GM21825 (cell line): ENCODE measurements around the gene TNFSF4.

Experiments used
- ATAC-seq: cut with Tn5 transposase; IDR thresholded peaks from one replicate; pipeline ENCODE4 v1.9.1; 2021; ENCODE audit warnings: mild to moderate bottlenecking, moderate library complexity; ENCODE audit not compliant: unreplicated experiment

The TNFSF4 gene

DNA sequence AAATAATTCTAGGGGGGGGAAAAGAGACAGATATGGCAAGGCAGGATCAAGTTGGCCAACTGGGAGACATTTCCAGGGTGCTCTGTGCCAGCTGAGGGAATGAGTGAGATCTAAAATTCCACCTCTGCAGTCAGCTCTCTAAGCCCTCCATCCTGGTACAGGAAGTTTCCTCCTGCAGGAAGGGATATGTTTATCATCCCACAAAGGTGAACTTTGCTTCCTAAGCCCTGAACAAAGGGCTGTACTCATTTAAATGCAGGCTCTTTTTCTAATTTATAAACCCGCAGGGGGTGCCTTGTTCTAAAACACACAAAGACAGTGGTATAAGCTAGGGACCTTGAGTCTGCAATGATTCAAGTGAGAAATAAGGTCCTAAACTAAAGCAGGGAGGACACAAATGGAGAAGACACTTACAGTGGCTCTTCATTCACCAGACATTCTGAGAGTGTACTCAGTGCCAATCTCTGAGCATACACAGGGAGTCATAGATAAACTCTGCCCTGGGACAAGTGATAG, 3.6 kb upstream of the TNFSF4 start:
- ATAC-seq = no peak

DNA sequence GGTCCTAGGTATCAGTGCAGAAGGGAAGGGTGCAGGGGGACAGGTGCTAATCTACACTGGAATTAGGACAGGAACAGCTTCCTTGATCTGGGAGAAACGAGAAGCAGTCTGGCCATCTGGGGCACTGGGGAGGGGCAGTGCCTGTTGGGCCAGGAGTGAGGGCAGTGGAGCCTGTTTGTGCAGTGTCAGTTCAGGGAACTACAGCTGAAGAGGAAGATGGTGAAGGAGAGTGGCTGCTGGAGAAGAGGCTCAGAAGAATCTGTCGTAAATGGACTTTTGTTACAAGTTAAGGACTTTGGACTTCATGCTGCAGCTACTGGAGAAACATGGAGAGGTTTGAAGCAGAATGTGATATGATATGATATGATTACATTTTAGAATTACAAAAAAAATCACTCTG, 3.2 kb upstream of the TNFSF4 start:
- no peak for ATAC-seq

DNA sequence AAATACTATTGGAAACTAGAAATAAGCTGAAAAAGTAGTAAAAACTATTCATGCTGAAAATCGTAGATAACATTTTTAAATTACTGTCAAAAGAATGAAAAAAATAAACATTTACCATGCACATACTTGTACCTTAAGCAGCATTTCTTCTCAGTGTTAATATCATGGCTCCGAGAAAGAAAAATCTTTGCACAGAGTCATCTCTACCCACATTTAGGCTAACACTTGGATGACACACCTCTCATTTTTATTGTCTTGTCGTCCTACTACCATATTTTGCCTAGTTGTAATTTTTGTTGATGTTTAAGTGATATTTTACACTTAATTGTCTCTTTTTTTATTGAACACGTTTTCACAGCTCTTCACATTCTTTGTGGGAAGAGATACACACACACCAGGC, 1.7 kb upstream of the TNFSF4 start:
- ATAC-seq = no peak

DNA sequence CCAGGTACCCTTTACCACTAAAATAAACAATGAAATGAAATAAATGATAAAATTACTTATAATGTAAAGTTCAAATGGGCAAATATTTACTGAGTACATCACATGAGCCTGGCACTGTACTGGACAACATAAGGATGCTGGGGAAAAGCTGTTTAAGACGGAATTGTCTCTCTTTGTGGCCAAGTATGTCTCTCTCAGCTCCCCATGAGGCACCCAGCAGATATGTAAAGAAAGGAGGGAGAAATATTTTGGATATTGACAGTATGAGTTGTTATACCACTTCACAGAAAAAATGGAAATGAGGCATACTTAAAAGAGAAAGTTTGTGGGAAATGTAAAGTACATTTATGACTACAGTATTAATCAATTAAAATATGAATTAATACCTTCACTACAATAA, 1.0 kb upstream of the TNFSF4 start:
- no peak for ATAC-seq

DNA sequence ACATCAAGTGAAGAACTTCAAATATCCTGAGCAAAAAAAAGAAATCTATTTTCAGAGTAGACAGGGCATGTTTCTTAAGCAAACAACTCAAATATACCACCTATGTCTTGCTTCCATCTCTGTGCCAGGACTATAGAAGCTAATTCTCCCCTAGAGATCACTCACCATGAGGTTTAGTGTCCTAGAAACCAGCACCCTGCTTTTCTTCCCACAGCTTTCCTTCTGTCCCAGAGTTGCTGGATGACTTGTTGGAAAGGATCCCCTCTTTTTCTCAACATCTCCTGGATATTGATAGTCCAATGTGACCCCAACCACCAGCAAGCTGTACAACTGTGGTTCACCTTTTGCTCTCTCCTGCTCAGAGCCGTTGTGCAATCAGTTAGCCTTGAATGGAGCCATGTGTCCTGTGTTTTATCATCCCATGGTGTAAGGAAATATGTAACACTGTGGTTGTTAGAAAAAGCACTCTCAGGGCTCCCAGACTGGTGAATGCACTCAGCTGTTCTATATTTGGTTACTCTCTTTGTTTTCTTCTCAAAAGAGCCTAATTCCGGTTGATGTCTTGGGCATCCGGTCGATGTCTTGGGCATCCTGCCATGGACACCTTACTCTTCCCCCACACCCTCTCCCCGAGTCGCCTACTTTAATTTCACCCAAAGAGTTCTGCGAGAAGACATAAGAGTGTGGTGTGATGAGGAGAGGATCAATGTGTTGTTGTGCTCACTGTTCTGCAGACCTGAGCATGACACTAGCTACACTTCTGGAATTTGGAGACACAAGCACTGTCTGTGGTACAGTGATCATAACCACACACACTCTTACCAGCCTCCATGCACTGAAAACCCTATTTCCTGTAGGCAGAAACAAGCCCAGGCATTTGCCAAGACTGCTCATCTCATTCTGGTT, 1.7 kb downstream of the TNFSF4 start:
- ATAC-seq = peak; percentile 42

DNA sequence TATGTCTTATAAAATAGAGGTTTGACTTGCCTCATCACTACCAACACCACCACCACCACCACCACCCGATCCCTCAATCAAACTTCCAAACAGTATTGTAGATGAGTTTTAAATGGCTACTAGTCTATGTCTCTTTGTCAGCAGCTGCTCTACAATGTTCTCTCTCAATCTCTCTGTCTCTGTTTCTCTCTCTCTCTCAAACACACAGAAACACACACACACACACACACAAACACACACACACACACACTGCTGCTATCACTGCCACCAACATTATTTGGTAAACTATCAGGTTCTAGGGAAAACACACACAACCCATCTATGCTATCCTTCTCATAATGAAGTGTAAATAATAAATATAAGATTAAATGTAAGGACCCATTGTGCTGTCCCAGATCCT, 2.4 kb downstream of the TNFSF4 start:
- no peak for ATAC-seq

DNA sequence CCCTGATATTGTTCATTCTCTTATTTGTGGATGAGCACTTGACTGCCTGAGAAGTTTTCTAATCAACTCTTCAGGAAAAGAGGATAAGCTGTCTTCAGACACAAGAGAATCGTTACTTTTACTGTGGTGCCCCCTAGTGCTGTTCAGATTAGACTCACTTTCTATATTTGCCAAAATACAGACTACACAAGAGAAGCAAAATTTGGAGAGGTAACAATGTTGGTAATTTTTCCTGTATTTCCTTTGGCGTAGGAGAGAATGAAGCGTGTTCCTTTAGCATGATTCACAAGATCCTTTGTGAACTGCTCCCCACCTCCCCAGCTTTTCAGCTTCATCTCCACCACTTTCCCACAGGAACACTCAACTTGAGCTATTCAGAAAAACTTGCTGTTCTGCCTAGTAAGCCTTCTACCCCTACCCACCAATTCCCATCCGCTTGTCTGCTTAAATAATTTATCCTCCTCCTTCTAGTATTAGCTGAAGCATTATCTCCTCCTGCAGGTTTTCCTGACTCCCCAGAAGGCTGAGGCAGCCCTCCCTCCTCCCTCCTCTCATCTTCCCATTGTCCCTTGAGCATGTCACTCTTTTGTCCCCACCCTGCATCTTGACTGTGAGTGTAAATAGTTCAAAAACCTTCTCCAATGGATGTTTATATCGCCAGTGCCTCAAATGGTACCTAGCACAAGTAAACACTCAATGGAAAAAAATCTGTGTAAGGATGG, 4.5 kb downstream of the TNFSF4 start:
- ATAC-seq = no peak

DNA sequence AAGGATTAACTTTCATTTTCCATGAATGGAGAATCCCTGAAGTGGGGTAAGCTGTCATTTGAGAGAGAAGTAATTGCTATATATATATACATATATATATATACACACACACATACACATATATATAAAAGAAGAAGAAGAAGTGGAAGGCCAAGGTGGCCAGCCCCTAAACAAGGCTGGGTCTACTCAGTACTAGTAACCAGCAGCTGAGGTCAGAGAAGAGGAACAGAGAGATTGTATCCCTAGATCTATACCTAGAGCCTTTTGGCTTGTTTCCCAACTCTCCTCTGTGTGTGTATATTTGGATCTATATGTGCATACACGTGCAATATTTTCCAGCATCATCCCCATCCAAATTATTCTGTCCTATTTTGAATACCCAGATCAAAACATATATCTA, 5.2 kb downstream of the TNFSF4 start:
- no peak for ATAC-seq

DNA sequence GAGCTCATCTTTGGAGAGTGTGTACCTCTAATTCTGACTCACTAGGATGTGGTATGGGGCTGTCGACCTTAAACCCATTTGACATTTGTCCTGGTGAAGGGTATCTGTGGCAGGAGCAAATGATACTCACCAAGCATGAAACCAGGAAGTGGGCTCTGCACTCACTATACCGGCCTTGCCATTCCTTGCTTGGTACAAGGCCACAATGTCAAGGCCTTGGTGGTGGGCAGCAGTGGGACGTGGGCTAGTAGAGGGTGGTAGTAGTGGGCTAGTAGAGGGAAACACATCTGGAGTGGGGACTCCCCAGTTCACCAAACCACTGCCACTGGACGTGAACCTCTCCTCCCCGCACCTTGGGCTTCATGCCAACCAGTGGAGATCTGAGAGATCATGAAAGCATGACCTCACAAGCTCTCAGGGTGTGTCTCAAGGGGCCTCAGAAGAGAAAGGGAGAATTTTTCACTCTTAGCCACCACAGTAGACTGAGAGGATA, 11.5 kb downstream of the TNFSF4 start:
- ATAC-seq = peak; percentile 89

DNA sequence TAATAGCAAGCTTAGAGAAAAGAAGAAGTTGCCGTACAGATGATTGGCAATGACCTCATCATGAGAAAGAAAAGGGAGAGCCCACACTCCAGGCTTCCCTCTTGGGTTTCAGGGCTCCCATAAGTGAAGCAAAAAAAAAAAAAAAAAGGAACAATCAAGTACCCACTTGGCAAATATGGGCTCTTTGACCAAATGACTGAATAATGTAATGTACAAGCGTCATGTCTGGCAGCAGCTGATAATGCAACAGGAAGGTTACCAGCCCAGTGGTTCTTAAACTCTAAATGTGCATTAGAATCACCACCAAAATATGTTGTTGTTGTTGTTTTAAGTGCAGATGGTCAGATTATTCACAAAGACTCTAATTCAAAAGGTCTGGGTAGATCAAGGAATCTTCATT, 13.5 kb downstream of the TNFSF4 start:
- ATAC-seq = no peak

DNA sequence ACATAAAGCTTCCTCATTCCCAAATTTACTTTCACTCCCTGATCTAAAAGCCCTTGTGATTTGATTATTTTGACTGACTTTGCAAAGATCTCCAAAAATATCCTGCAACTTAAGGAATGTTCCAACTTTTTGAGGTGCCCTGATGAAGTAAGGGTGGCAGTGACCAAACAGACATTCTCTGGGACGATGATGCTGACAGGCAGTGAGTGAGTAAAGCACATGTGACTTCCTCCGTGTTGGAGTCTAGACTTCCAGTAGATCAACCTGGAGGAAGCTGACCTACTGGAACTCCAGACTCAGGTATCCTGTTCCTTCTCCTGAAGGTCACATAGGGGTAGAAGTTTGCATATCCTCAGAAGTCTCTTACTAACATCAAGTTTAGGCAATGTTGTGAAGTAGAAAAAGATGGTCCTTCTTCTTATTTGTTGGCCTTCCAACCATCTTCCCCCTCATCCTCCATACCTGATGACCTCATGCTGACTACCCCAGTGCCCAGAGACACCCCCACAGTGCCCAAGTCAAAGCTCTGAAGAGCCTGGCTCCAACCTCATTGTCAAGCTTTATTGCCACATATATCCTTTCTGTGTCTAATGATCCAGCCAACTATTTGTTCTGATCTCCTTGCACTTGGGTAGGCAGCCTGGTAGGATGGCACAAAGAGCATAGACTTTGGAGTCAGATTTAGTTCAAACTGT, 16.0 kb downstream of the TNFSF4 start:
- no peak for ATAC-seq

DNA sequence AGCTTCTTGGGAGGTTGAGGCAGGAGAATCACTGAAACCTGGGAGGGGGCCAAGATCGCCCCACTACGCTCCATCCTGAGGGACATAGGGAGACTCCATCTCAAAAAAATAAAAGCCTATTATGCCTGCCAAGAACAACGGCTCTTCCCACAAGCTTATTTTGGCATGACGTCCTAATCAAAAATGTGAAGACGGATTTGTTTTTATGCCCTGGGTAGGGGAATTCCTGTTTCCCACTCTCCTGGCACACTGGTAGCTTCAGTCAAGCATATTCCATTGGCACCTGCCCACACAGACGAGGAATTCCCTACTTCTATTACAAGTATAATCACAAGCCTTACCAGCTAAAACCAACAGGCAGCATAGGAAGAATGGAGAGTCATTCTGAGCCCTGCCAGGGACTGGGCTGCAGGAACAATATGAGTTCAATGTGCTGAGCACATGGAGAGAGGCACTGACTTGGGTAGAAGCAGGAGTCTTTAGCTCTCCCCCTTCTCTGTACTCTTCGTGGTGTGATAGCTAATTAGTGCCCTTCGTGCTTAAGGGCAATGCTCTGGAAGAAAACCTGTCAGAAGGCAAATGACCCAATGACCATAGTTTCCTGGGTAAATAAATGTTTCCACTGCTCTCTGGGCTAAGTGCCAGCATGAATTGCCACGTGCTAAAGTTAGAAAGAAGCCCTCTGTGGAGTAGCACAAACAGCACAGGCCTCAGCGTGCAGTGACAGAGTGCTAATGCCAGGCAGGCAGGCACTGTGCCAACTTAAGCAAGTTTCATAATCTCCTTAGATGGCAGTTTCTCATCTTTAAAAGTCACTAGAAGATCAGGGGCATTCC, 16.8 kb downstream of the TNFSF4 start:
- no peak for ATAC-seq

DNA sequence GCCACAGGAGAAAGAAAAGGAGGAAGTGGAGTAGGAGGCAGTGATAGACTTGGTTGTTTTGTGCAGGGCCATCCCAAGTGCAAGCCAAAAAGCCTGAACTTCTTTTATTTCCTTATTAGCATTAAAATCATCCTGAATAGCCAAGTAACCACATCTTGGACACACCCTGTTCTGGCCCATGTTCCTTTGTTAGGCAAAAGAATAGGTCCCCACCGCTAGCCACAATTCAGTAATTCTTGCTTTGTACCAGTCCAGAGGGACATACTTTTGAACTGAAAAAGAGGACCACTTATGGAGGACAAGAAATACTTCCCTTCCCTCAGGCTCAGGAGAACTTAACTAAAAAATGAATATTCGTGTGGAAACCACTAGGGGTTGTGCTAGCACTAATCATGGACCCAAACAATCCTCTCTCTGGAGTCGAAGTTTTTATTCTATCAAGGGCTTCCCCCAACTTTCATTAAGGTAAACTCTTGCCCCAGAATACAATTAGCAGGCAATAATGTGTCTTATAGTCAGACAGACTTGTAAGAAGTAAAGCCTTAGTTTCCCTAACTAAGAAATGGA, 19.4 kb downstream of the TNFSF4 start:
- ATAC-seq = no peak

DNA sequence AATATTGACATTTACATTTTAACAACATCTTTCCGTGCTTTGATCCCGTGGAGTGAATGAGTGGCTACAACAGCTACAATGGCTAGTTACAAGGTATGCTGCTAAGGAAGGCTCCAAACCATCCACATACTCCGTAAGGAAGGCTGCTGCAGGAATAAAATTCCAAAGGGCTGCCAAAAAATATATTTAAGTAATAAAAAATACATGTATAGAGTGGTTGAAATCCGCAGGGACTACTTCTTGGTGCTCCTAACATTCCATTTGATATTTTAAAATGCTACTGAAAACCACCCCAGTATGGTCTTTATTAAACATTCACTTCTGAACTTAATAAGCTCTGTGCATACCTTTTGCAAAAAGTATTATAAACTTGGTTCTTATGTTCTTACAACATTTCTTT, 25.3 kb downstream of the TNFSF4 start:
- no peak for ATAC-seq

DNA sequence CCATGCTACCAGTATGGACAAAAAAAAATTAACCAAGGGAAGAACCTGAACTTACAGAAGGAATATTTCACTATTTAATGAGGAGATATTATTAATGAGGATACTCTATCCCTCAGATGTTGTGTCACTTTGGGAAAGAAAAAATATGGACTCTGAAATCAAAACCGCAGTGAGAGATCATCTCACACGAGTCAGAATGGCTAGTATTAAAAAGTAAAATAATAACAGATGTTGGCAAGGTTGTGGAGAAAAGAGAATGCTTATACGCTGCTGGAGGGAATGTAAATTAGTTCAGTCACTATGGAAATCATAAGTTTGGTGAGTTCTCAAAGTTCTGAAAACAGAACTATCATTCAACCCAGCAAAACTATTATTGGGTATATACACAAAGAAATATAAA, 30.9 kb downstream of the TNFSF4 start:
- ATAC-seq = no peak

DNA sequence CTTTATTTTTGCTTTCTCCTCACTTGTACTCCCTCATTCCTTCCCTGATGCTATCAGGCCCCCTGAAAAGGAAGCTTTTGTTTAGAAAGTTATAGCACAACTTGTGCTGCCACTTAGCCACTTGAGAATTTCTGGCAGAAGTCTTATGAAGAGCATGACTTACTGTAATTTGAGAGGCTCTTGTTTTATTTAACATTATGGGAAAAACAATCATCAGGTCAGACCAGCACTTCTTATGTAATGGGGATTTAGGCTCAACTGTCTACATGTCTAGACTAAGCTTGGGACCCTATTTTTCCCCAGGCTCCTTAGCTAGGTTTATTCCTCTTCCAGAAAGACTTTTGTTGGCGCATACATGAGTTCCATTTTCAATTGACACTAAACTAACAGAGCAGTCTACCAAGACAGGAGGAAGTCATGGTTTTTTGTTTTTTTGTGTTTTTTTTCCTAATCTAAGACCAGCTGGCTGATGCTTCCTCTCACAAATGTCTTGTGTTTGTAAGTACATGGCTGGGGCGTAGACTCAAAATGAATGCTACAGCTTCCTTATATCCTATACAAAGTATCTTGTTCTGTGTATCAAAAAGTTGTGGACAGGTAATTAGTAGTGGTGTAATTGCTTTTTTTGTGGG, 31.5 kb downstream of the TNFSF4 start:
- no peak for ATAC-seq

DNA sequence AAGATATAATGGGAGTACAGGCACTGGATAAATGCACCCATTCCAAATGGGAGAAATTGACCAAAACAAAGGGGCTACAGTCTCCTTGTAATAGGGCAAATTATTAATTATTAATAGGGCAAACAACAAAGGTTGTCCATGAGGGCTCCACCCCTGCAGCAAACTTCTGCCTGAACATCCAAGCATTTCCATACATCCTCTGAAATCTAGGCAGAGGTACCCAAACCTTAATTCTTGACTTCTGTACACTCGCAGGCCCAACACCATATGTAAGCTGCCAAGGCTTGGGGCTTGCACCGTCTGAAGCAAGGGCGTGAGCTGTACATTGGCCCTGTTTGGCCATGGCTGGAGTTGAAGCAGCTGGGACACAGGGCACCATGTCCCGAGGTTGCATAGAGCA, 33.7 kb downstream of the TNFSF4 start:
- ATAC-seq = no peak

DNA sequence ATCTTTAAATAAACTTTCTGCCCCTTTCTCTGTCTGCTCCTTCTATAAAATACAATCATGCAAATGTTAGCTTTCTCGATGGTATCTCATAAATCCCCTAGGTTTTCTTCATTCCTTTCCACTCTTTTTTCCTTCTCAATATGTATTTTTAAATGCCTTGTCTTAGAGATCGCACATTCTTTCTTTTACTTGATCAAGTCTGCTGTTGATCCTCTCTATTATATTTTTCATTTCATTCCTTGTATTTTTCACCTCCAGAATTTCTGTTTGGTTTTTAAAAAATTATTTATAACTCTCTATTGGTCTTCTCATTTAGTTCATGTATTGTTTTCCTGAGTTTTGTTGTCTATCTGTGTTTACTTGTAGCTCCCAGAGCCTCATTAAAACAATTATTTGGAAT, 36.0 kb downstream of the TNFSF4 start:
- ATAC-seq = no peak

DNA sequence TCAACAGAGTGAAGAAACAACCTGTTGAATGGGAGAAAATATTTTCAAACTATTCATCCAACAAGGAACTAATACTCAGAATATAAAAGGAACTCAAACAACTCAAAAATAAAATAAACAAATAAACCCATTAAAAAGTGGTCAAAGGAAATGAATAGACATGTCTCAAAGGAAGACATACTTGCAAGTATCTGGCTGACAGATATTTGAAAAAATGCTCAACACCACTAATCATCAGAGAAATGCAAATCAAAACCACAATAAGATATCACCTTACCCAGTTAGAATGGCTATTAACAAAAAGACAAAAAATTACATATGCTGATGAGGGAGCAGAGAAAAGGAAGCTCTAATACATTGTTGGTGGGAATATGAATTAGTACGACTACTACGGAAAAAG, 38.2 kb downstream of the TNFSF4 start:
- ATAC-seq = no peak

DNA sequence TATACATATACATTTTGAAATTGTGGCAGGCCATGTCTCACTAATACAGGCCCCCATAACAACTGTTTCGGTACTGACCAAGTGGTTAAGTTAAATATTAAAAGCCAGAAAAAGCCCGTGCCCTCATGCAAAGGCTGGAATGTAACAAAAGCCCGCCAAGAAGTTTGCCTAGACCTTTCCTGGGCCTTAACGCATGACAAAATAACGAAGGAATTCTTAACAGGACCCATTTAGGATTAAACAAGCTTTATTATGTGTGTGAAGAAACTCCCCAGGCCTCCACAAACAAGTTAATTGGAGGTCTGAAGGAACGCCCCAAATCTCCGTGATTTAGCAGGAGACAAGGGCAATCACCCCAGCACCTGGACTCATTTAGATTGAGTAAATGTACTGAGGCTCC, 42.4 kb downstream of the TNFSF4 start:
- no peak for ATAC-seq
